Keratinocyte (primary cell): ENCODE measurements around the gene PGGT1B. TPM values are rescaled to one million over a fixed set of nuclear protein-coding genes. Genes with fewer than 3 reads are reported as not detected.

Source experiments
- DNase-seq: peaks from one replicate; pipeline ENCODE4 v3.0.0-alpha.2; 2011; ENCODE audit warnings: low read depth, missing footprints, low spot score
- FAIRE-seq: peaks from 2 replicates; lab custom pipeline; 2011; peaks lifted over from hg19 to GRCh38; lab: Jason Lieb, UNC
- H2AFZ ChIP-seq: 2 replicates; pipeline ENCODE4 v1.6.0; 2012; ENCODE audit warnings: low read length, control low read depth, inconsistent platforms; ENCODE audit not compliant: control insufficient read depth
- H3K27ac ChIP-seq: 2 replicates; pipeline ENCODE4 v1.5.1; 2011; ENCODE audit warnings: low read length; ENCODE audit not compliant: control insufficient read depth, insufficient read depth
- H3K27me3 ChIP-seq: 3 replicates; pipeline ENCODE4 v1.6.0; 2011; ENCODE audit warnings: low read length; ENCODE audit not compliant: control insufficient read depth, insufficient read depth; ENCODE audit errors: extremely low read depth
- H3K36me3 ChIP-seq, 2 experiments: 2 replicates in 1 of 2; 3 replicates in 1 of 2; pipeline ENCODE4 v1.5.1; 2011; ENCODE audit warnings: low read length in 2 of 2, mild to moderate bottlenecking in 1 of 2; ENCODE audit not compliant: control insufficient read depth in 2 of 2, insufficient read depth in 2 of 2; ENCODE audit errors: extremely low read depth in 1 of 2
- H3K4me1 ChIP-seq: 3 replicates; pipeline ENCODE4 v1.5.1; 2011; ENCODE audit warnings: low read length; ENCODE audit not compliant: control insufficient read depth, insufficient read depth; ENCODE audit errors: extremely low read depth
- H3K4me2 ChIP-seq: 3 replicates; pipeline ENCODE4 v1.6.0; 2011; ENCODE audit warnings: low read depth, low read length; ENCODE audit not compliant: control insufficient read depth, insufficient read depth; ENCODE audit errors: extremely low read depth
- H3K4me3 ChIP-seq, 3 experiments: fragments of 200-600 bp in 1 of 3; sonication (generic) in 1 of 3; 2 replicates in 2 of 3; 3 replicates in 1 of 3; pipeline ENCODE4 v1.5.1; 2011 to 2016; ENCODE audit warnings: low read length in 3 of 3, mild to moderate bottlenecking in 3 of 3, control low read depth in 2 of 3, inconsistent platforms in 1 of 3, low read depth in 1 of 3, mixed read lengths in 1 of 3, mixed run types in 1 of 3, moderate library complexity in 1 of 3; ENCODE audit not compliant: control insufficient read depth in 2 of 3, insufficient read depth in 2 of 3; ENCODE audit errors: extremely low read depth in 1 of 3
- H3K79me2 ChIP-seq: 2 replicates; pipeline ENCODE4 v1.6.0; 2012; ENCODE audit warnings: low read length; ENCODE audit not compliant: control insufficient read depth, insufficient read depth
- H3K9ac ChIP-seq: 3 replicates; pipeline ENCODE4 v1.6.0; 2011; ENCODE audit warnings: low read length; ENCODE audit not compliant: control insufficient read depth, insufficient read depth; ENCODE audit errors: extremely low read depth
- H3K9me1 ChIP-seq: 3 replicates; pipeline ENCODE4 v1.6.0; 2011; ENCODE audit warnings: low read length; ENCODE audit not compliant: control insufficient read depth, insufficient read depth; ENCODE audit errors: extremely low read depth
- H3K9me3 ChIP-seq: 2 replicates; pipeline ENCODE4 v1.5.1; 2012; ENCODE audit warnings: low read depth, low read length; ENCODE audit not compliant: control insufficient read depth
- H4K20me1 ChIP-seq: 3 replicates; pipeline ENCODE4 v1.6.0; 2011; ENCODE audit warnings: low read length; ENCODE audit not compliant: control insufficient read depth, insufficient read depth; ENCODE audit errors: extremely low read depth
- CTCF ChIP-seq, 3 experiments: IDR thresholded peaks in 1 of 3; conservative IDR thresholded peaks in 1 of 3; optimal IDR thresholded peaks in 1 of 3; 2 replicates in 2 of 3; 3 replicates in 1 of 3; pipeline versions ENCODE3 to v1.5.1; 2011; ENCODE audit warnings: low read length in 3 of 3, mild to moderate bottlenecking in 3 of 3, moderate library complexity in 2 of 3, control low read depth in 1 of 3, inconsistent platforms in 1 of 3; ENCODE audit not compliant: insufficient read depth in 2 of 3; ENCODE audit errors: extremely low read depth in 1 of 3
- EZH2 ChIP-seq: IDR thresholded peaks from one replicate; pipeline ENCODE4 v1.6.1; 2012; ENCODE audit warnings: inconsistent platforms, mild to moderate bottlenecking, low read length, moderate library complexity
- dilution Hi-C: fragments of 300-500 bp; cut with MboI; formaldehyde crosslinking; loops from one replicate; pipeline ENCODE4 v1.7.0; 2020; ENCODE audit warnings: low sequenced_read_pairs; ENCODE audit not compliant: extremely low pct_ligation_motif_present
- polyA minus RNA-seq, 3 experiments: library from RNA; depleted of rRNA, polyadenylated mRNA; stranded (reverse); fragments of >200 nt; gene quantifications; 1 replicate in 1 of 3; 2 replicates in 1 of 3; 3 replicates in 1 of 3; pipeline ENCODE4 v1.2.3, GENCODE V29; 2011
- polyA plus RNA-seq, 5 experiments: library from polyadenylated mRNA; depleted of rRNA in 3 of 5; stranded (reverse) in 3 of 5; stranded (forward) in 1 of 5; unstranded in 1 of 5; fragments of >200 nt; gene quantifications; 1 replicate in 1 of 5; 2 replicates in 3 of 5; 3 replicates in 1 of 5; pipeline versions ENCODE4 v1.2.1 to v1.2.3, GENCODE V29; 2011 to 2012; ENCODE audit warnings: missing spikeins in 2 of 5, low read depth in 1 of 5, low replicate concordance in 1 of 5

The PGGT1B gene
- polyA plus RNA-seq (2.4 to 5.5 TPM (median 4.4 TPM) in 3 replicates), polyA minus RNA-seq (9.1 to 16.5 TPM (median 12.6 TPM) in 3 replicates)
- polyA plus RNA-seq (2011; ENCODE audit: low read depth): 17.2 TPM
- polyA plus RNA-seq (2011; cell fraction: cytosol; rRNA removed): 1.0 and 2.9 TPM in 2 replicates
- polyA plus RNA-seq (2011; cell fraction: nucleus; rRNA removed): 3.6 and 3.8 TPM in 2 replicates
- polyA plus RNA-seq (2012; ENCODE audit: low replicate concordance): 16.7 and 17.9 TPM in 2 replicates
- 3.6 TPM for polyA minus RNA-seq (2011; cell fraction: cytosol; rRNA and poly(A)+ RNA removed)
- 5.7 and 12.8 TPM in 2 replicates for polyA minus RNA-seq (2011; cell fraction: nucleus; rRNA and poly(A)+ RNA removed)

- Histone ChIP-seq H3K4me1 (peaks cover 23% of the 10 kb centered on the region), H3K4me3 (peak within 1 kb of the TSS; percentile 81 to 87 (median 83)), H3K36me3 (no peaks in the 10 kb centered on the region), H4K20me1 (no peaks in the 10 kb centered on the region), H3K79me2 (peaks cover 52% of the 10 kb centered on the region), H3K9ac (peak within 1 kb of the TSS; percentile 94), H3K27ac (peak within 1 kb of the TSS; percentile 90), H3K27me3 (no peaks in the 10 kb centered on the region), H3K9me3 (no peaks in the 10 kb centered on the region), H3K4me2 (peak within 1 kb of the TSS; percentile 89), H3K9me1 (no peaks in the 10 kb centered on the region), H2AFZ (peak within 1 kb of the TSS; percentile 98)
- FAIRE-seq (no peak), DNase-seq (no peak)
- dilution Hi-C loops: no loop called here
- TF ChIP-seq CTCF (optimal IDR thresholded peaks at IDR 0.05 in 1 of 3, IDR thresholded peaks at IDR 0.05 in 1 of 3, conservative IDR thresholded peaks at IDR 0.05 in 1 of 3; ENCODE audit: extremely low read depth in 1 of 3, insufficient read depth in 2 of 3, low read length in 3 of 3): no peak
- TF ChIP-seq EZH2: no peak
Observed at GRCh38 chr5:115262321-115263077, at the start of gene PGGT1B. Gene PGGT1B, minus strand, starts transcription at chr5:115262877. Its CDS starts 26 bp downstream, at chr5:115262851.

- Histone ChIP-seq H3K9ac (no peak overlapping the region), H2AFZ (no peak overlapping the region), H3K4me2 (no peak overlapping the region), H3K27ac (no peak overlapping the region), H3K9me3 (no peaks in the 10 kb centered on the region), H3K27me3 (no peaks in the 10 kb centered on the region), H3K9me1 (no peaks in the 10 kb centered on the region), H3K4me1 (no peaks in the 10 kb centered on the region), H4K20me1 (no peaks in the 10 kb centered on the region), H3K4me3 (no peak overlapping the region), H3K36me3 (no peaks in the 10 kb centered on the region), H3K79me2 (no peaks in the 10 kb centered on the region)
- DNase-seq (peak; percentile 15), FAIRE-seq (peak; percentile 29)
- dilution Hi-C loops: no loop called here
- TF ChIP-seq EZH2 (no peak), CTCF (optimal IDR thresholded peaks at IDR 0.05 in 1 of 3, IDR thresholded peaks at IDR 0.05 in 1 of 3, conservative IDR thresholded peaks at IDR 0.05 in 1 of 3; ENCODE audit: extremely low read depth in 1 of 3, insufficient read depth in 2 of 3, low read length in 3 of 3) (peak in 1 of 3 experiments; percentile 20)
Observed at GRCh38 chr5:115309751-115310370, 47.2 kb upstream of the PGGT1B start.
